HG03565 (cell line): ENCODE data around the gene S1PR1.
"Not testable (repeated sequence)": the region's sequence is repeated elsewhere in the genome, so short reads cannot be mapped to it uniquely, and the experiment has no call there.

Experiments
- ATAC-seq: cut with Tn5 transposase; IDR thresholded peaks from one replicate; pipeline ENCODE4 v1.9.1; 2021; ENCODE audit warnings: mild to moderate bottlenecking, moderate library complexity; ENCODE audit not compliant: unreplicated experiment

The S1PR1 gene

GRCh38 chr1:101236516-101237228, at the start of gene S1PR1:
S1PR1 (plus strand) TSS chr1:101237019; CDS start chr1:101238985, 1,966 bp downstream.
- peak; percentile 4 for ATAC-seq

- ATAC-seq = no peak
These were observed 49.5 kb upstream of the S1PR1 start for GRCh38 chr1:101187297-101187696.

GRCh38 chr1:101188331-101188730, 48.5 kb upstream of the S1PR1 start:
- no peak for ATAC-seq

- ATAC-seq = not testable (repeated sequence)
These were observed 47.9 kb upstream of the S1PR1 start for GRCh38 chr1:101188968-101189367.

- ATAC-seq = no peak
These were observed 46.4 kb upstream of the S1PR1 start for GRCh38 chr1:101190441-101190840.

GRCh38 chr1:101191049-101191448, 45.8 kb upstream of the S1PR1 start:
- no peak for ATAC-seq

GRCh38 chr1:101193733-101194169, 43.1 kb upstream of the S1PR1 start:
- ATAC-seq = no peak

GRCh38 chr1:101194746-101195145, 42.1 kb upstream of the S1PR1 start:
- ATAC-seq = no peak

GRCh38 chr1:101196668-101197067, 40.2 kb upstream of the S1PR1 start:
- no peak for ATAC-seq

GRCh38 chr1:101198842-101199636, 37.8 kb upstream of the S1PR1 start:
- peak; percentile 99 for ATAC-seq

- no peak for ATAC-seq
These were observed 37.2 kb upstream of the S1PR1 start for GRCh38 chr1:101199637-101199982.

GRCh38 chr1:101200513-101200912, 36.3 kb upstream of the S1PR1 start:
- ATAC-seq = no peak

- no peak for ATAC-seq
These were observed 32.8 kb upstream of the S1PR1 start for GRCh38 chr1:101203820-101204540.

GRCh38 chr1:101205457-101205856, 31.4 kb upstream of the S1PR1 start:
- ATAC-seq = no peak

GRCh38 chr1:101206139-101206538, 30.7 kb upstream of the S1PR1 start:
- not testable (repeated sequence) for ATAC-seq

- ATAC-seq = not testable (repeated sequence)
These were observed 29.5 kb upstream of the S1PR1 start for GRCh38 chr1:101207271-101207670.

- ATAC-seq = no peak
These were observed 28.9 kb upstream of the S1PR1 start for GRCh38 chr1:101207891-101208290.

GRCh38 chr1:101215363-101216011, 21.3 kb upstream of the S1PR1 start:
- ATAC-seq = no peak

GRCh38 chr1:101216623-101217022, 20.2 kb upstream of the S1PR1 start:
- ATAC-seq = no peak

- no peak for ATAC-seq
These were observed 19.7 kb upstream of the S1PR1 start for GRCh38 chr1:101217148-101217547.

- ATAC-seq = not testable (repeated sequence)
These were observed 17.9 kb upstream of the S1PR1 start for GRCh38 chr1:101218968-101219367.
